ENCODE measurements around the gene SIGLEC11. TPM values are rescaled to one million over a fixed set of nuclear protein-coding genes. Genes with fewer than 3 reads are reported as not detected.
"Not testable (repeated sequence)": the region's sequence is repeated elsewhere in the genome, so short reads cannot be mapped to it uniquely, and the experiment has no call there.

SIGLEC11 gene
- total RNA-seq, 1 experiment from 2014 or later = not detected

GRCh38 chr19:49927526-49928264 is 33.3 kb downstream of the SIGLEC11 start:
- DNase-seq (ENCODE audit: low read depth) = no peak

- DNase-seq (ENCODE audit: low read depth) = no peak
These were observed 34.5 kb downstream of the SIGLEC11 start for GRCh38 chr19:49926515-49926914.

GRCh38 chr19:49925486-49925885 is 35.5 kb downstream of the SIGLEC11 start:
- no peak for DNase-seq (ENCODE audit: low read depth)

- not testable (repeated sequence) for DNase-seq (ENCODE audit: low read depth)
These were observed 36.1 kb downstream of the SIGLEC11 start for GRCh38 chr19:49924881-49925210.

- DNase-seq (ENCODE audit: low read depth) = no peak
These were observed 36.7 kb downstream of the SIGLEC11 start for GRCh38 chr19:49924004-49924880.

- DNase-seq (ENCODE audit: low read depth) = no peak
These were observed 37.6 kb downstream of the SIGLEC11 start for GRCh38 chr19:49923055-49924003.

GRCh38 chr19:49921871-49922795 is 38.8 kb downstream of the SIGLEC11 start:
- DNase-seq (ENCODE audit: low read depth) = peak; percentile 76

- DNase-seq (ENCODE audit: low read depth) = no peak
These were observed 40.2 kb downstream of the SIGLEC11 start for GRCh38 chr19:49920624-49921363.

GRCh38 chr19:49918089-49918488 is 42.9 kb downstream of the SIGLEC11 start:
- DNase-seq (ENCODE audit: low read depth) = no peak

- no peak for DNase-seq (ENCODE audit: low read depth)
These were observed 43.9 kb downstream of the SIGLEC11 start for GRCh38 chr19:49916839-49917733.

- no peak for DNase-seq (ENCODE audit: low read depth)
These were observed 45.7 kb downstream of the SIGLEC11 start for GRCh38 chr19:49915271-49915670.

- no peak for DNase-seq (ENCODE audit: low read depth)
These were observed 47.3 kb downstream of the SIGLEC11 start for GRCh38 chr19:49913720-49914119.

GRCh38 chr19:49912965-49913685 is 47.8 kb downstream of the SIGLEC11 start:
- no peak for DNase-seq (ENCODE audit: low read depth)

GRCh38 chr19:49911381-49912145 is 49.4 kb downstream of the SIGLEC11 start:
- no peak for DNase-seq (ENCODE audit: low read depth)

- DNase-seq (ENCODE audit: low read depth) = no peak
These were observed 50.8 kb downstream of the SIGLEC11 start for GRCh38 chr19:49910179-49910578.

GRCh38 chr19:49908480-49909420 is 52.2 kb downstream of the SIGLEC11 start:
- no peak for DNase-seq (ENCODE audit: low read depth)
